ENCODE measurements around the gene GEMIN7. TPM values are rescaled to one million over a fixed set of nuclear protein-coding genes. Genes with fewer than 3 reads are reported as not detected.
A peak's percentile ranks its signal among the peaks of the same experiment; 100 is the strongest.

The GEMIN7 gene
- total and polyA plus RNA-seq, 2 donors (not counting 1 experiment from before 2014, with no cell fraction given) = 15.7 to 18.0 TPM

DNA sequence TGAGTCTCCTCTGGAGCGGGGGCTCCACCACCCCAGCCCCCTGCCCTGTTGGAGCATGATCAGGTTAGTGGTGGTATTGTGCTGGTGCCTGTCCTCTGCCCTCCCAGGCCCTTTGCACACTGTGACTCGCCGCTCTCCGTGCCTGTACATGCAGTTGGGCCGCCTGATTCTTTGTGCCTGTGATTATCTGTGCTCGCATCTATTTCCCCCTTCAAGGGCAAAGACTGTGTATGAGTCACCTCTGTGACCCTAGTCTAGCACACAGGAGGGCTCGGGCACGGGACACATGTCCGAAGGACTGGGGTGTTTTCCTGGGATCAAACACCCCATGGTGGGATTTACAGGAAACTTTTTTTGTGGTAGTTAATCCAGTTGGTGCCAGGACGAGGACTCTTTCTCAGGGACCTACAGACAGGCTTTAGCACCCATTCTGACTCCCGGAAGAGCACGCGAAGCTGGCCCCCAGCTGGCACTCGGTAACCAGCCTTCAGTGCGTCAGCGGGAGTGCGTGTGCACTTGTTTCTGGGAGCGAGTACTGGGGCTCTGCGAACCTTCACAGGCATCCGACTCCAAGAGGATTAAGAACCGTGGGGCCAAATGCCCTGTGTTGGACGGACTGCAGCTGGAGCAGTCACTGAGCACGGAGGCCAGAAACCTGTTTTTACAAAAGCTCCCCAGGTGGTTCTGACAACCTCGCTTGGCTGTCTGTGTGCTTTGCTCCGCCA is 20.6 kb downstream of the GEMIN7 start:
- peak overlapping the region; percentile 74 for H3K27ac ChIP-seq (ENCODE audit: insufficient read depth, low read length)

DNA sequence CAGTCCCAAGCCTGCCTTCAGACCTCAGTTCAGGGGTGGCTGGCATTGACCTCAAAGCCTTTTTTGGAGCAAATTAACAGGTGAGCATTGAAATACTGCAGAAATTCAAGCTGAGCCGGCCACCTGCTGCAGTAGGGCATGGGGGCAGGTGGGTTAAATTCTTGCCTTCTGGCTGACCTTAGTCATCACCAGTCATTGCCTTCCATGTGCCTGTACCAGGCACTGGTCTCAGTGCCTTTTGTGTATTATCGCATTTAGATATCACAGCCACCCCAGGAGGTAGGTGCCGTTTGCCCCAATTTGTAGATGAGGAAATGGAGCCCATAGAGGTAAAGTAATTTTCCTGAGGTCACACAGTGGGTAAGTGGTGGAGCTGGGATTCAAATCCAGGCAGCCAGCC is 21.1 kb downstream of the GEMIN7 start:
- no peaks in the 10 kb centered on the region for H3K9me3 ChIP-seq (ENCODE audit: control insufficient read depth, insufficient read depth, low read depth, low read length)
- H3K4me1 ChIP-seq (ENCODE audit: control insufficient read depth, extremely low read depth, insufficient read depth, low read length) = peaks cover 42% of the 10 kb centered on the region
- H3K36me3 ChIP-seq (ENCODE audit: control insufficient read depth, insufficient read depth, low read length) = no peaks in the 10 kb centered on the region
- no peak overlapping the region for H3K9ac ChIP-seq (ENCODE audit: insufficient read depth, low read length)
- H3K27me3 ChIP-seq (ENCODE audit: control insufficient read depth, insufficient read depth, low read length) = no peaks in the 10 kb centered on the region
- TF ChIP-seq EZH2 (IDR thresholded peaks at IDR 0.05; ENCODE audit: low read length, missing control alignments) (no peak), CTCF (conservative IDR thresholded peaks at IDR 0.05 in 1 of 2, IDR thresholded peaks at IDR 0.05 in 1 of 2; ENCODE audit: low read depth in 1 of 2, low read length in 2 of 2) (no peak)
- no peak overlapping the region for H2AFZ ChIP-seq (ENCODE audit: low read length)
- H3K4me3 ChIP-seq (replicated peaks in 1 of 4; ENCODE audit: control extremely low read depth in 1 of 4, insufficient read depth in 1 of 4, low read depth in 3 of 4, low read length in 4 of 4) = no peak overlapping the region
- no peak overlapping the region for H3K4me2 ChIP-seq (ENCODE audit: extremely low read depth, insufficient read depth, low read length)
- DNase-seq (ENCODE audit: low read depth in 2 of 2) = no peak
- peaks cover 98% of the 10 kb centered on the region for H3K79me2 ChIP-seq (ENCODE audit: control insufficient read depth, insufficient read depth, low read length)
- peak overlapping the region; percentile 53 for H3K27ac ChIP-seq (ENCODE audit: insufficient read depth, low read length)
- no peaks in the 10 kb centered on the region for H4K20me1 ChIP-seq (ENCODE audit: control insufficient read depth, extremely low read depth, insufficient read depth, low read length)

More for the DNA sequence above, 20.6 kb downstream of the GEMIN7 start:
- TF ChIP-seq CTCF (conservative IDR thresholded peaks at IDR 0.05 in 1 of 2, IDR thresholded peaks at IDR 0.05 in 1 of 2; ENCODE audit: low read depth in 1 of 2, low read length in 2 of 2) (no peak), EZH2 (IDR thresholded peaks at IDR 0.05; ENCODE audit: low read length, missing control alignments) (no peak)
- no peaks in the 10 kb centered on the region for H3K27me3 ChIP-seq (ENCODE audit: control insufficient read depth, insufficient read depth, low read length)
- peaks cover 98% of the 10 kb centered on the region for H3K79me2 ChIP-seq (ENCODE audit: control insufficient read depth, insufficient read depth, low read length)
- no peak overlapping the region for H3K4me3 ChIP-seq (replicated peaks in 1 of 4; ENCODE audit: control extremely low read depth in 1 of 4, insufficient read depth in 1 of 4, low read depth in 3 of 4, low read length in 4 of 4)
- no peak overlapping the region for H3K4me2 ChIP-seq (ENCODE audit: extremely low read depth, insufficient read depth, low read length)
- no peak overlapping the region for H2AFZ ChIP-seq (ENCODE audit: low read length)
- no peaks in the 10 kb centered on the region for H4K20me1 ChIP-seq (ENCODE audit: control insufficient read depth, extremely low read depth, insufficient read depth, low read length)
- no peak overlapping the region for H3K9ac ChIP-seq (ENCODE audit: insufficient read depth, low read length)
- H3K9me3 ChIP-seq (ENCODE audit: control insufficient read depth, insufficient read depth, low read depth, low read length) = no peaks in the 10 kb centered on the region
- DNase-seq (ENCODE audit: low read depth in 2 of 2) = peak in 1 of 2 donors; percentile 52
- no peaks in the 10 kb centered on the region for H3K36me3 ChIP-seq (ENCODE audit: control insufficient read depth, insufficient read depth, low read length)
- H3K4me1 ChIP-seq (ENCODE audit: control insufficient read depth, extremely low read depth, insufficient read depth, low read length) = peaks cover 45% of the 10 kb centered on the region

- Histone ChIP-seq H3K9me3 (ENCODE audit: control insufficient read depth, insufficient read depth, low read depth, low read length) (no peaks in the 10 kb centered on the region), H3K36me3 (ENCODE audit: control insufficient read depth, insufficient read depth, low read length) (no peaks in the 10 kb centered on the region), H3K79me2 (ENCODE audit: control insufficient read depth, insufficient read depth, low read length) (peaks cover 98% of the 10 kb centered on the region), H3K4me3 (replicated peaks in 1 of 4; ENCODE audit: control extremely low read depth in 1 of 4, insufficient read depth in 1 of 4, low read depth in 3 of 4, low read length in 4 of 4) (no peak overlapping the region), H4K20me1 (ENCODE audit: control insufficient read depth, extremely low read depth, insufficient read depth, low read length) (no peaks in the 10 kb centered on the region), H3K4me1 (ENCODE audit: control insufficient read depth, extremely low read depth, insufficient read depth, low read length) (peaks cover 42% of the 10 kb centered on the region), H2AFZ (ENCODE audit: low read length) (no peak overlapping the region), H3K27ac (ENCODE audit: insufficient read depth, low read length) (peak overlapping the region; percentile 53), H3K9ac (ENCODE audit: insufficient read depth, low read length) (no peak overlapping the region), H3K27me3 (ENCODE audit: control insufficient read depth, insufficient read depth, low read length) (no peaks in the 10 kb centered on the region), H3K4me2 (ENCODE audit: extremely low read depth, insufficient read depth, low read length) (no peak overlapping the region)
- DNase-seq (ENCODE audit: low read depth in 2 of 2) = peak; percentile 33 to 39
- TF ChIP-seq CTCF (conservative IDR thresholded peaks at IDR 0.05 in 1 of 2, IDR thresholded peaks at IDR 0.05 in 1 of 2; ENCODE audit: low read depth in 1 of 2, low read length in 2 of 2) (no peak), EZH2 (IDR thresholded peaks at IDR 0.05; ENCODE audit: low read length, missing control alignments) (no peak)
Measured at GRCh38 chr19:45100846-45101252, 21.8 kb downstream of the GEMIN7 start.
